ENCODE measurements around the gene SERAC1.
"Not testable (repeated sequence)": the region's sequence is repeated elsewhere in the genome, so short reads cannot be mapped to it uniquely, and the experiment has no call there.

The SERAC1 gene

GRCh38 chr6:158191032-158191431, 23.0 kb upstream of the SERAC1 start:
- Mint-ChIP-seq H3K27ac (no peak overlapping the region), H3K4me3 (no peak overlapping the region), H3K27me3 (no peaks in the 10 kb centered on the region), H3K4me1 (ENCODE audit: low read depth in 2 of 2) (no peaks in the 10 kb centered on the region), H3K9me3 (no peaks in the 10 kb centered on the region), H3K36me3 (ENCODE audit: insufficient read depth) (peaks cover 27% of the 10 kb centered on the region)
- DNase-seq = no peak
- ATAC-seq (replicated peaks) = no peak

- Mint-ChIP-seq H3K36me3 (ENCODE audit: insufficient read depth) (peaks cover 31% of the 10 kb centered on the region), H3K4me3 (no peak overlapping the region), H3K27ac (no peak overlapping the region), H3K4me1 (ENCODE audit: low read depth in 2 of 2) (peaks cover 0 to 2% of the 10 kb centered on the region in 2 donors), H3K27me3 (no peaks in the 10 kb centered on the region), H3K9me3 (no peaks in the 10 kb centered on the region)
- ATAC-seq (replicated peaks) (no peak), DNase-seq (no peak)
Measured at GRCh38 chr6:158188591-158188990, 20.5 kb upstream of the SERAC1 start.

- Mint-ChIP-seq H3K4me1 (ENCODE audit: low read depth in 2 of 2) (peaks cover 10 to 18% of the 10 kb centered on the region in 2 donors), H3K27me3 (no peaks in the 10 kb centered on the region), H3K27ac (no peak overlapping the region), H3K9me3 (no peaks in the 10 kb centered on the region), H3K4me3 (no peak overlapping the region), H3K36me3 (ENCODE audit: insufficient read depth) (peaks cover 14% of the 10 kb centered on the region)
- DNase-seq = no peak
- no peak for ATAC-seq (replicated peaks)
Measured at GRCh38 chr6:158185729-158186456, 17.8 kb upstream of the SERAC1 start.

GRCh38 chr6:158184608-158185007, 16.5 kb upstream of the SERAC1 start:
- ATAC-seq (replicated peaks) (no peak), DNase-seq (no peak)
- Mint-ChIP-seq H3K9me3 (no peaks in the 10 kb centered on the region), H3K4me1 (ENCODE audit: low read depth in 2 of 2) (peaks cover 18 to 20% of the 10 kb centered on the region in 2 donors), H3K27ac (no peak overlapping the region), H3K27me3 (no peaks in the 10 kb centered on the region), H3K4me3 (no peak overlapping the region), H3K36me3 (ENCODE audit: insufficient read depth) (peaks cover 14% of the 10 kb centered on the region)

- H3K27me3 Mint-ChIP-seq; DNase-seq; H3K9me3 Mint-ChIP-seq; H3K4me3 Mint-ChIP-seq; ATAC-seq (replicated peaks): not testable (repeated sequence)
- Mint-ChIP-seq H3K36me3 (ENCODE audit: insufficient read depth) (peaks cover 14% of the 10 kb centered on the region), H3K4me1 (ENCODE audit: low read depth in 2 of 2) (peaks cover 21 to 30% of the 10 kb centered on the region in 2 donors), H3K27ac (peak overlapping the region in 1 of 2 donors; percentile 8)
Measured at GRCh38 chr6:158183174-158183972, 15.3 kb upstream of the SERAC1 start.

- not testable (repeated sequence) for H3K9me3 Mint-ChIP-seq; H3K27ac Mint-ChIP-seq; H3K27me3 Mint-ChIP-seq; H3K4me3 Mint-ChIP-seq; ATAC-seq (replicated peaks); H3K36me3 Mint-ChIP-seq (ENCODE audit: insufficient read depth); DNase-seq
- peaks cover 18 to 50% of the 10 kb centered on the region in 2 donors for H3K4me1 Mint-ChIP-seq (ENCODE audit: low read depth in 2 of 2)
Measured at GRCh38 chr6:158177712-158178111, 9.7 kb upstream of the SERAC1 start.

GRCh38 chr6:158175111-158175510, 7.0 kb upstream of the SERAC1 start:
- DNase-seq (no peak), ATAC-seq (replicated peaks) (no peak)
- no peaks in the 10 kb centered on the region for H3K9me3 Mint-ChIP-seq
- no peak overlapping the region for H3K27ac Mint-ChIP-seq
- no peaks in the 10 kb centered on the region for H3K27me3 Mint-ChIP-seq
- peaks cover 10 to 43% of the 10 kb centered on the region in 2 donors for H3K4me1 Mint-ChIP-seq (ENCODE audit: low read depth in 2 of 2)
- no peaks in the 10 kb centered on the region for H3K36me3 Mint-ChIP-seq (ENCODE audit: insufficient read depth)
- no peak overlapping the region for H3K4me3 Mint-ChIP-seq

GRCh38 chr6:158174514-158174913, 6.5 kb upstream of the SERAC1 start:
- Mint-ChIP-seq H3K27ac (no peak overlapping the region), H3K27me3 (no peaks in the 10 kb centered on the region), H3K9me3 (no peaks in the 10 kb centered on the region), H3K36me3 (ENCODE audit: insufficient read depth) (no peaks in the 10 kb centered on the region), H3K4me1 (ENCODE audit: low read depth in 2 of 2) (peaks cover 10 to 39% of the 10 kb centered on the region in 2 donors), H3K4me3 (no peak overlapping the region)
- ATAC-seq (replicated peaks) (no peak), DNase-seq (no peak)

GRCh38 chr6:158174024-158174423, 6.0 kb upstream of the SERAC1 start:
- DNase-seq = no peak
- H3K9me3 Mint-ChIP-seq = no peaks in the 10 kb centered on the region
- H3K27me3 Mint-ChIP-seq = no peaks in the 10 kb centered on the region
- H3K27ac Mint-ChIP-seq = no peak overlapping the region
- H3K4me3 Mint-ChIP-seq = no peak overlapping the region
- H3K36me3 Mint-ChIP-seq (ENCODE audit: insufficient read depth) = no peaks in the 10 kb centered on the region
- no peak for ATAC-seq (replicated peaks)
- H3K4me1 Mint-ChIP-seq (ENCODE audit: low read depth in 2 of 2) = peaks cover 8 to 34% of the 10 kb centered on the region in 2 donors

GRCh38 chr6:158172001-158172400, 3.9 kb upstream of the SERAC1 start:
- Mint-ChIP-seq H3K27ac (no peak overlapping the region), H3K36me3 (ENCODE audit: insufficient read depth) (peaks cover 13% of the 10 kb centered on the region), H3K9me3 (no peaks in the 10 kb centered on the region), H3K4me1 (ENCODE audit: low read depth in 2 of 2) (peaks cover 12 to 27% of the 10 kb centered on the region in 2 donors), H3K27me3 (no peaks in the 10 kb centered on the region), H3K4me3 (no peak overlapping the region)
- ATAC-seq (replicated peaks) (no peak), DNase-seq (no peak)

- Mint-ChIP-seq H3K27ac (no peak overlapping the region), H3K4me3 (no peak overlapping the region), H3K36me3 (ENCODE audit: insufficient read depth) (peaks cover 14% of the 10 kb centered on the region), H3K9me3 (no peaks in the 10 kb centered on the region), H3K4me1 (ENCODE audit: low read depth in 2 of 2) (peaks cover 16 to 30% of the 10 kb centered on the region in 2 donors), H3K27me3 (no peaks in the 10 kb centered on the region)
- ATAC-seq (replicated peaks) (no peak), DNase-seq (no peak)
Measured at GRCh38 chr6:158170656-158171081, 2.6 kb upstream of the SERAC1 start.

GRCh38 chr6:158169634-158170033, 1.6 kb upstream of the SERAC1 start:
- ATAC-seq (replicated peaks); H3K9me3 Mint-ChIP-seq; DNase-seq; H3K4me3 Mint-ChIP-seq; H3K27me3 Mint-ChIP-seq: not testable (repeated sequence)
- Mint-ChIP-seq H3K4me1 (ENCODE audit: low read depth in 2 of 2) (peaks cover 16 to 30% of the 10 kb centered on the region in 2 donors), H3K36me3 (ENCODE audit: insufficient read depth) (peaks cover 17% of the 10 kb centered on the region), H3K27ac (peak overlapping the region in 1 of 2 donors; percentile 25)

- no peak for DNase-seq
- Mint-ChIP-seq H3K27ac (no peak overlapping the region), H3K9me3 (no peaks in the 10 kb centered on the region), H3K36me3 (ENCODE audit: insufficient read depth) (peaks cover 17% of the 10 kb centered on the region), H3K4me3 (no peak overlapping the region), H3K4me1 (ENCODE audit: low read depth in 2 of 2) (peaks cover 10 to 11% of the 10 kb centered on the region in 2 donors), H3K27me3 (no peaks in the 10 kb centered on the region)
- ATAC-seq (replicated peaks) = no peak
Measured at GRCh38 chr6:158165919-158166416, 2.1 kb downstream of the SERAC1 start.

Data from effector memory CD8-positive, alpha-beta T cell (primary cell).